Stimulated activated CD4-positive, alpha-beta T cell treated with anti-CD3 and anti-CD28 coated beads, Interleukin-4, amount 100 ng/mL, for 48 hours (primary cell): ENCODE data around the gene SAE1.

Experiments used
- DNase-seq, 2 donors: peaks; one replicate each; pipeline ENCODE4 v3.0.0-alpha.2; 2020; ENCODE audit warnings: low read depth in 2 of 2

SAE1 gene

GRCh38 chr19:47161876-47162489 lies 31.3 kb downstream of the SAE1 start:
- DNase-seq, result no peak

GRCh38 chr19:47168065-47168464 lies 37.4 kb downstream of the SAE1 start:
- DNase-seq, result no peak

DNA sequence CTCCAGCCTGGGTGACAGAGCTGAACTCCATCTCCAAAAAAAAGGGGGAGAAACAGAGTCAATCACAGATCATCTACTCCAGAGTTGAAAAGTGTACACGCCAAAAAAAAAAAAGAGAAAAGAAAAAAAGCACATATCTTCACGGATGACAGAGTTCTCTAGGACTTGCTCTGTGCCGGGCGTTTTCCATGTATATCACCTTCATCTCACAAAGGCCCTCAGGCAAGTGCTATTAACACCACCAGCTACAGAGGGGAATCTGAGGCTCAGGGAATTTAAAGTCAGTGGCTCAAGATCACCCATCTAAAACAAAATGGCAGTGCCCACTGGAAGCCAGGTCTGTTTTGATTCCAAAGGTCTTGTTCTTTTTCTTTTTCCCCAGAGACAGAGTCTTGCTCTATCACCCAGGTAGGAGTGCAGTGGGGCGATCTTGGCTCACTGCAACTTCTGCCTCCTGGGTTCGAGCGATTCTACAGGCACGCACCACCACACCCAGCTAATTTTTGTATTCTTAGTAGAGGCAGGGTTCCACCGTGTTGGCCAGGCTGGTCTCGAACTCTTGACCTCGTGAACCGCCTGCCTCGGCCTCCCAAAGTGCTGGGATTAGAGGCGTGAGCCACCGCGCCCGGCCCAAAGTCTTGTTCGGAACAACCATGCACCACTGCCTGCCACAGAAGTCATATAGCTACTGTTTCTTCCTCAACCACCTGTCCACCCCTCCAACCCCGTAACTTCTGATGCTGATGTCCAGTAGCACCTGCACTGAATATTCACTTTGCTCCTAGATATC lies 42.2 kb downstream of the SAE1 start:
- no peak for DNase-seq

- no peak for DNase-seq
These were observed 45.5 kb downstream of the SAE1 start for GRCh38 chr19:47176071-47176626.

DNA sequence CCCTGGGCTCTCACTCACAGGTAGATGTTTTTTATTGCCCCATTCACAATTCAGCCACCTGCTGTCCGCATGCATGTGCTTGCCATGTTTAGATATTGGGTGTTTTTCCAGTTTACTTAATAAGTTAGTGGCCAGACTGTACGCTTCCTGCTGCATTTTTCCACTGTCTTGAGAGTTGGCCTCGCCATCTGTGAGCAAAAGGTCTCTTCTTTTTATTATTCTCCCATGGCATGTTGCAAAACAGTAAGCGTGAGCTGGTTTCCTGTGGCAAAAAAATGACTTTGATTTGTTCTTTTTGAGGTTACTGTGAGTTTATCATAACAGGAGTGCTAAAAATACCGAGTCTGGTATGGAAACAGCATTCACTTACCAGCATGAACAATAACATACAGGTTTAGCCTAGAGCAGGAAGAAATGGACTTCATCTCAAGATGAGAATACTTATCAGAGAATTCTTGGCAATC lies 46.0 kb downstream of the SAE1 start:
- peak in 1 of 2 donors; percentile 22 for DNase-seq

- DNase-seq, result no peak
These were observed 49.1 kb downstream of the SAE1 start for GRCh38 chr19:47179653-47180310.

DNA sequence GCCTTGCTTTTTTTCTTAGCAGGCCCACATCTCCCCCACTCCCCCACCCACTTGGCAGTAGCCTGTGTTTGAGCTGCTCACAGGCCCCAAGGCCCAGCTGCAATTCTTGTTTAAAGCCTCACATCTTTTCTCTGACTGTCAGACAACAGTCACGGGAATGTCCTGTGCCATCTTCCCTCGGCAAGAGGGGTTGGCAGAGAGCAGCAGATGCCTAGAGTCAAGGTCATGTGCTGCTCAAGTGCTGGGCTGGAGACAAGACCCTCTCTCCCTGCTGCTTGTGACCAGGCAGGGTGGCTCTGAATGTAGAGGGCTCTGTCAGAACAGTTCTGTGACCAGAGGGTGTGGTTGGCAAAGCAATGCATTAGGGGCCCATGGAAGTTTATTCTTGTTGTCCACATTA lies 53.0 kb downstream of the SAE1 start:
- DNase-seq, result no peak

DNA sequence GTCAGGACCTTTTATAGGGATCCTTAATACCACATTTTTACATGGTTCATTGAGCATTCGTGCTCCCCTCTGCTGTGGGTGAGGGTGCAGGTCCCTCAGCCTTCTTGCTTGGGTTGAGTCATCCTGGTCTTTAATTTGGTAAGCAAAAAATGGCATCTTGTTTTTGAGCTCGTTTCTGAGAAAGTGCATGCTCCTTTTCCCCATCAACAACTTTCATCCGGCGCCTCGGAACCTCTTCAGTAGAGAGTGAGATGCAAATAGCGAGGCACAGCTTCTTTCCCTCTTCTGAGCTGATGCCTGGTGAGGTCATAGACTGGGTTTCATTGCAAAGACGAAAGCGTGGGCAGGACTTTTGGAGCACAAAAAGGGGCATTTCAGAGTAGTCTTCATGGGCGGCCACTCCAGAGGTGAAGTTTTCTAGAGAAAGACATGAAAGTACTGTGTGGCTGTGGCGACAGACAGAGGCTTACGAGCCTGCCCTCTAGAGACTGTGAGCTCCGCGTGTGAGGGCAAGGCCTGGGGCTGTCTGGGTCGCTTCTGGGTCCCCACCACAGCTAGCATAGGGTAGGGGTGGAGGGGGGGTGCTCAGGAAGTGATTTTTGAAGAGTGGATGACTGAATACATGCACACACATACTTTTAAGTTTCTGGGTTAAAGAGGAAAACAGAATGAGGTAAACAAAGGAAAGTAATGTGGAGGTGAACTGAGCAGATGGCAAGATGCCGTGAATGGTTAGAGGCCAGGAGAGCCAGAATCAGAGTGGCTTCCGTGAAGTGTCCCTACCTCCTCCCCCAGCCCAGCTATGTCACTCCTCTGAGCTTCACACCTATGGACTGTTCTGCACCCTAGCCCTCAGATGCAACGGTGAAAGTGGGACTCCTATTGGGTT lies 56.1 kb downstream of the SAE1 start:
- peak; percentile 67 to 83 for DNase-seq

GRCh38 chr19:47187335-47187655 lies 56.7 kb downstream of the SAE1 start:
- no peak for DNase-seq

GRCh38 chr19:47187797-47188196 lies 57.2 kb downstream of the SAE1 start:
- DNase-seq, result no peak

GRCh38 chr19:47188507-47189033 lies 57.9 kb downstream of the SAE1 start:
- no peak for DNase-seq

DNA sequence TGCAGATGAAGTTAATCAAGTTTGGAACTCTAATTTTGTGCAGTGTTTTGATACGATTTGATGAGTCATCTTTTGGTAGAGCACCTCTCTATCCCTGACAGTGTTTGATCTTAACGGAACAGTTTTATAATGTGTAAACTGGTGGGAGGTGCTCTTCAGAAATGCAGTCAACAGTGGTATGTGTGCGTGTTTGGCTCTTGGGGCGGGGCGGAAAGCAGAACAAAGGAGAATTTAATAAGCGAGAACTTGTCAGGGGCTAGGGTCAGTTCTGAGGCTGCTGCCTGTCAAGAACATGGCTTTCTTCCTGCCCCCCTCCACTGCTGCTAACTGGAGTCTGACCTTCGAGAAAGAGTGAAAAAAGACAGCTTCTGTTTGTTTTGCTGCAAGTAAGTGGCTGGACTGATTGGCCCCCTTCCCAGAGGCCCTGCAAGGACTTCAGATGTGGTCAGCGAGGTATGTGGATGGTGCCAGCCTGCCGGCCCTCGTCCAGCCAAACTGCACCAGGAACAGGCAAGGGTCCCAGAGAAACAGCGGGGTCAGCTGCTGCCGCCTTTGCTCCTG lies 59.6 kb downstream of the SAE1 start:
- DNase-seq, result peak; percentile 34 to 54

- DNase-seq, result no peak
These were observed 64.8 kb downstream of the SAE1 start for GRCh38 chr19:47195434-47195833.

GRCh38 chr19:47197141-47197540 lies 66.5 kb downstream of the SAE1 start:
- DNase-seq, result no peak

GRCh38 chr19:47200530-47200929 lies 69.9 kb downstream of the SAE1 start:
- no peak for DNase-seq

- no peak for DNase-seq
These were observed 72.6 kb downstream of the SAE1 start for GRCh38 chr19:47203254-47203653.

DNA sequence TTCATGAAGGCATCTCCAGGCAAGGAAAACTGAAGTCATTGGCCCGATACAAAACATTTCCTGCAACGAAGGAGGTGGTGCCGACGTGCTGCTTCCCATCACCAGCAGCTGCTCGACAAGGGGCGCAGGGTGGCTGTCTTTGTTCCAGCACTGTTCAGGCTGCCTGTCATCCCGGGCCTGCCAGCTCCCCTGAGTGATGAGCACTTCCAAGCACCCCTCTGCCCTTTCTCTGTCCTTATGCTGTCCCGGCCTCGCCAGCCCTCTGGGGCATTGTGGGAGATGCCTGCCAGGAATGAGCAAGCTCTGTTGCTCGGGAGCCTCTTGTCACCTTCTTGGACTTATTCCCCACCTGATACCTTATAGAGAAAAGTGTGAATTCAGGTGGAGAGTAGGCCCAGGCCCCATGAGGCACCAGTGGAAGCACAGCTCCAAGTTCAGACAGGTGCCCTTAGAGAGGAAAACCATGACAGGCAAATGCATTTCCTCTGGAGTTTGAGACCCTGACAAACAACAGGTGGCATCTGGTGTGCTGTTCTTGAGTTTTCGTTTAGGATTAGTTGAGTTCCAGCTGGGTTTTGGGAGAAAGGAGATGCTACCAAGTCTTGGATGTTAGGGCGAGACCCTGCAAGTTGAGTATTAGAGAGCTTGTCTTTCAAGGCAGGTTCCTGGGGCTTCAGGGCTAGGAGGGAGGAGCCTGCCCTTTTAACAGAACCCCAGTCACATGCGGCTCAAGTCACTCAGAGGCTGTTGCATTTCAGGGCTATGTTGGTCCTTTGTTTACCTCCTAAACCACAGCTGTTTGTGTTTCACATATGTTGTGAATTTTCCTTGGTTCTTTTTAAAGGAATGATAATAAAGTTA lies 78.9 kb downstream of the SAE1 start:
- DNase-seq, result no peak

DNA sequence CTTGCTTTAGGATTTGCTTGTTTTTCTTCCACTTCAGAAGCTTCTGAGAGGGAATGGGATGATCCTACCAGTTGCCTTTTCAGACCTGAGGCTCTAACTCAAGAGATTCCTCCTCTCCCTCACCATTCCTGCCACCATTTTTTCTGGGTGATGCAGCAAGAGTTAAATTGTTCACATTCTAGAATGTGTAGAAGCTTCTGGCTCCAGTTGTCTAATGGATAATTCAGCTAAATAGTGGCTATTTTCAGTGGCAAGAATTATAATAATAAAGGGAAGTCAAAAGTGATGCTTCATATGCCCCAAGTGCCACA lies 79.5 kb downstream of the SAE1 start:
- DNase-seq, result no peak

GRCh38 chr19:47210689-47211316 lies 80.2 kb downstream of the SAE1 start:
- peak; percentile 68 to 73 for DNase-seq

DNA sequence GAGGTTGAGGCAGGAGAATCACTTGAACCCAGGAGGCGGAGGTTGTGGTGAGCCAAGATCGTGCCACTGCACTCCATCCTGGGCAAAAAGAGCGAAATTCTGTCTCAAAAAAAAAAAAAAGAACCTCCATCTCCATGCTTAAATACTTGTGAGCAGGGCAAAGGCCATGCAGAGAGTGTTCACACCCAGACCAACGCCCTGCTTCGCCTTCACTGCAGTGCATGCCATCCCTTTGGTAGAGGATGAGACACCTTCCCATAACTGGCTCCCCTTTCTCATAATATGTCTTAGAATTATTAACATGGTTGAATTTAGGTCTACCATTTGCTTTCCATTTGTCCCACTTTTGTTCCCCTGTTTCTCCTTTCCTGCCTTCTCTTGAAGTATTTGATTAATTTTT lies 84.9 kb downstream of the SAE1 start:
- DNase-seq, result no peak
